Stimulated activated CD8-positive, alpha-beta memory T cell treated with anti-CD3 and anti-CD28 coated beads, Interleukin-12 subunit alpha, Interleukin-12 subunit beta, amount 100 ng/mL, for 24 hours (primary cell): Measurements from ENCODE around the gene CABLES1.

Source experiments
- DNase-seq: peaks from one replicate; pipeline ENCODE4 v3.0.0-alpha.2; 2020; ENCODE audit errors: extremely low read depth

CABLES1 gene

GRCh38 chr18:23165271-23166068 lies 30.2 kb downstream of the CABLES1 start:
- no peak for DNase-seq

GRCh38 chr18:23166891-23167541 lies 31.7 kb downstream of the CABLES1 start:
- DNase-seq = no peak

GRCh38 chr18:23169673-23170044 lies 34.4 kb downstream of the CABLES1 start:
- no peak for DNase-seq

GRCh38 chr18:23170137-23170536 lies 34.9 kb downstream of the CABLES1 start:
- DNase-seq = no peak

- DNase-seq = no peak
Measured at GRCh38 chr18:23171581-23172156, 36.4 kb downstream of the CABLES1 start.

- DNase-seq = no peak
Measured at GRCh38 chr18:23172591-23173380, 37.5 kb downstream of the CABLES1 start.

- no peak for DNase-seq
Measured at GRCh38 chr18:23173912-23174311, 38.6 kb downstream of the CABLES1 start.

GRCh38 chr18:23176701-23177432 lies 41.6 kb downstream of the CABLES1 start:
- DNase-seq = no peak

- no peak for DNase-seq
Measured at GRCh38 chr18:23177433-23178072, 42.3 kb downstream of the CABLES1 start.

GRCh38 chr18:23178201-23178600 lies 42.9 kb downstream of the CABLES1 start:
- no peak for DNase-seq

GRCh38 chr18:23178661-23179081 lies 43.4 kb downstream of the CABLES1 start:
- no peak for DNase-seq

GRCh38 chr18:23179416-23179815 lies 44.1 kb downstream of the CABLES1 start:
- DNase-seq = no peak

GRCh38 chr18:23181547-23181946 lies 46.3 kb downstream of the CABLES1 start:
- no peak for DNase-seq

- DNase-seq = no peak
Measured at GRCh38 chr18:23182606-23183005, 47.3 kb downstream of the CABLES1 start.

GRCh38 chr18:23183411-23184150 lies 48.3 kb downstream of the CABLES1 start:
- DNase-seq = no peak

- no peak for DNase-seq
Measured at GRCh38 chr18:23186781-23187180, 51.5 kb downstream of the CABLES1 start.

- DNase-seq = no peak
Measured at GRCh38 chr18:23188068-23188760, 52.9 kb downstream of the CABLES1 start.

- DNase-seq = no peak
Measured at GRCh38 chr18:23189099-23189498, 53.8 kb downstream of the CABLES1 start.

- no peak for DNase-seq
Measured at GRCh38 chr18:23189768-23190661, 54.7 kb downstream of the CABLES1 start.
